HCT116 (cell line): ENCODE measurements around the gene PTPRQ.

Experiments used
- CEBPB ChIP-seq: IDR thresholded peaks from 2 replicates; pipeline ENCODE4 v1.6.1; 2012; ENCODE audit warnings: low read depth
- CTCF ChIP-seq, 3 experiments: fragments of 200-600 bp in 1 of 3; sonication (generic) in 1 of 3; IDR thresholded peaks in 2 of 3; conservative IDR thresholded peaks in 1 of 3; 2 replicates each; pipeline ENCODE4 v1.5.1; 2012 to 2017; ENCODE audit warnings: low read depth in 2 of 3, low read length in 2 of 3, antibody characterized with exemption in 1 of 3, borderline replicate concordance in 1 of 3, control low read depth in 1 of 3, mild to moderate bottlenecking in 1 of 3, mixed read lengths in 1 of 3, mixed run types in 1 of 3, moderate library complexity in 1 of 3; ENCODE audit not compliant: insufficient read depth in 1 of 3
- EZH2 ChIP-seq: fragments of 200-600 bp; sonication (generic); IDR thresholded peaks from 2 replicates; pipeline ENCODE4 v1.6.1; 2017; ENCODE audit warnings: antibody characterized with exemption, mixed run types
- JUND ChIP-seq: IDR thresholded peaks from 2 replicates; pipeline ENCODE4 v1.6.1; 2012
- POLR2A ChIP-seq: IDR thresholded peaks from 2 replicates; pipeline ENCODE4 v1.7.0; 2011; ENCODE audit warnings: borderline replicate concordance; ENCODE audit not compliant: insufficient read depth, insufficient read length; ENCODE audit errors: extremely low read depth
- SP1 ChIP-seq: IDR thresholded peaks from 2 replicates; pipeline ENCODE4 v1.6.1; 2012; ENCODE audit warnings: low read depth
- YY1 ChIP-seq: IDR thresholded peaks from 2 replicates; pipeline ENCODE4 v1.6.1; 2011; ENCODE audit warnings: low read length, low read depth, moderate library complexity, mild to moderate bottlenecking; ENCODE audit not compliant: insufficient replicate concordance; ENCODE audit errors: extremely low read depth
- ZBTB33 ChIP-seq: IDR thresholded peaks from 2 replicates; pipeline ENCODE4 v1.6.1; 2011; ENCODE audit warnings: mild to moderate bottlenecking, low read length, moderate library complexity; ENCODE audit not compliant: insufficient replicate concordance; ENCODE audit errors: extremely low read depth
- ZFX ChIP-seq: fragments of 450-650 bp; IDR thresholded peaks from 2 replicates; pipeline ENCODE4 v1.6.1; 2017
- ZNF274 ChIP-seq: fragments of 200-500 bp; sonication (Bioruptor generic); IDR thresholded peaks from 2 replicates; pipeline ENCODE4 v1.6.1; 2014; ENCODE audit warnings: mild to moderate bottlenecking, low read depth, low read length, inconsistent platforms
- TF ChIP-seq, protein P1 (sequence below): IDR thresholded peaks from 2 replicates; pipeline ENCODE4 v1.6.1; 2012

- TF ChIP-seq CTCF (IDR thresholded peaks at IDR 0.05 in 2 of 3, conservative IDR thresholded peaks at IDR 0.05 in 1 of 3; ENCODE audit: borderline replicate concordance in 1 of 3, insufficient read depth in 1 of 3, low read depth in 2 of 3, low read length in 2 of 3) (no peak), CEBPB (no peak), POLR2A (no peak), JUND (no peak), ZFX (no peak), ZNF274 (no peak), SP1 (no peak), YY1 (no peak), EZH2 (no peak), ZBTB33 (no peak)
- TF ChIP-seq, protein P1, sequence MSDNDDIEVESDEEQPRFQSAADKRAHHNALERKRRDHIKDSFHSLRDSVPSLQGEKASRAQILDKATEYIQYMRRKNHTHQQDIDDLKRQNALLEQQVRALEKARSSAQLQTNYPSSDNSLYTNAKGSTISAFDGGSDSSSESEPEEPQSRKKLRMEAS = no peak
Observed at GRCh38 chr12:80582431-80582830, 138.4 kb downstream of the PTPRQ start.
